Smooth muscle cell of the brain vasculature (primary cell): ENCODE data around the gene LRRD1.
A peak's percentile ranks its signal among the peaks of the same experiment; 100 is the strongest.
"Not testable (repeated sequence)": the region's sequence is repeated elsewhere in the genome, so short reads cannot be mapped to it uniquely, and the experiment has no call there.

ENCODE experiments used
- DNase-seq: peaks from one replicate; pipeline ENCODE4 v3.0.0-alpha.2; 2012; ENCODE audit warnings: low read depth, low spot score

The LRRD1 gene

DNA sequence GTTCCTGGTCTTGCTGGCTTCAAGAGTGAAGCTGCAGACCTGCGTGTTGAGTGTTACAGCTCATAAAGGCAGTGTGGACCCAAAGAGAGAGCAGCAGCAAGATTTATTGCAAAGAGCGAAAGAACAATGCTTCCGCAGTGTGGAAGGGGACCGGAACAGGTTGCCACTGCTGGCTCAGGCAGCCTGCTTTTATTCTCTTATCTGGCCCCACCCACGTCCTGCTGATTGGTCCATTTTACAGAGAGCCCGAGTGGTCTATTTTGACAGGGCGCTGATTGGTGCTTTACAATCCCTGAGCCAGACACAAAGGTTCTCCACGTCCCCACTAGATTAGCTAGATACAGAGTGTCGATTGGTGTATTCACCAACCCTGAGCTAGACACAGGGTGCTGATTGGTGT is 36.2 kb downstream of the LRRD1 start:
- not testable (repeated sequence) for DNase-seq

- no peak for DNase-seq
These were observed 37.8 kb downstream of the LRRD1 start for GRCh38 chr7:92141161-92141560.

DNA sequence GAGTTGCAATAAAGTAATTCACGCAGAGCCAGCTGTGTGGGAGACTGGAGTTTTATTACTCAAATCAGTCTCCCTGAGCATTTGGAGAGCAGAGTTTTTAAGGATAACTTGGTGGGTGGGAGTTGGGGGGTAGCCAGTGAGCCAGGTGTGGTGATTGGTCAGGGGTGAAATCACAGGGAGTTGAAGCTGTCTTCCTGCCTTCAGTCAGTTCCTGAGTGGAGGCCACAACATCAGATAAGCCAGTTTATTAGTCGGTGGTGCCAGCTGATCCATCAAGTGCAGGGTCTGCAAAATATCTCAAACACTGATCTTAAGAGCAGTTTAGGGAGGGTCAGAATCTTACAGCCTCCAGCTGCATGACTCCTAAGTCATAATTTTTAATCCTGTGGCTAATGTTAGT is 41.4 kb downstream of the LRRD1 start:
- DNase-seq: no peak

- DNase-seq: no peak
These were observed 43.7 kb downstream of the LRRD1 start for GRCh38 chr7:92135052-92135889.

GRCh38 chr7:92134271-92135051 is 44.5 kb downstream of the LRRD1 start, which contains the start of gene CYP51A1:
Gene CYP51A1 (minus strand): TSS chr7:92134477. CDS start chr7:92134364, 113 bp downstream.
- peak; percentile 86 for DNase-seq

- DNase-seq: peak; percentile 35
These were observed 45.1 kb downstream of the LRRD1 start for GRCh38 chr7:92133737-92134270.

DNA sequence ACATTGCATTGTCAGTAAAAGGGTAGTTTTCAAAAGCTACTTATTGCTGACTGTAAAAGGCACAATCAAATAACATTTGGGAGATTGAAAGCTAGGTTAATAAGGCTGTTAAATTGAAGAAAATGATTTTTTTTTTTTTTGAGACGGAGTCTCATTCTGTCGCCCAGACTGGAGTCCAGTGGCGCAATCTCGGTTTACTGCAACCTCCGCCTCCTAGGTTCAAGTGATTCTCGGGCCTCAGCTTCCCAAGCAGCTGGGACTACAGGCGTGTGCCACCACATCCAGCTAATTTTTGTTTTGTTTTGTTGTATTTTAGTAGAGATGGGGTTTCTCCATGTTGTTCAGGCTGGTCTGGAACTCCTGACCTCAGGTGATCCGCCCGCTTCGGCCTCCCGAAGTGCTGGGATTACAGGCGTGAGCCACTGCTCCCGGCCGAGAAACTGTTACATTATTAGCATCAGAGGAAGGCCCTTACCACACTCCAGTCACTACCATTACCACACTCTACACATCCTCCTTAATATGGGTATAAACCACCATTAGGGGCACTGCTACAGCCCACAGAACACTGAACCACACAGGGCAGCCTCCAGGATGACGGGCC is 45.7 kb downstream of the LRRD1 start:
- no peak for DNase-seq

- no peak for DNase-seq
These were observed 47.1 kb downstream of the LRRD1 start for GRCh38 chr7:92131764-92132330.

GRCh38 chr7:92131093-92131492 is 47.8 kb downstream of the LRRD1 start:
- no peak for DNase-seq

DNA sequence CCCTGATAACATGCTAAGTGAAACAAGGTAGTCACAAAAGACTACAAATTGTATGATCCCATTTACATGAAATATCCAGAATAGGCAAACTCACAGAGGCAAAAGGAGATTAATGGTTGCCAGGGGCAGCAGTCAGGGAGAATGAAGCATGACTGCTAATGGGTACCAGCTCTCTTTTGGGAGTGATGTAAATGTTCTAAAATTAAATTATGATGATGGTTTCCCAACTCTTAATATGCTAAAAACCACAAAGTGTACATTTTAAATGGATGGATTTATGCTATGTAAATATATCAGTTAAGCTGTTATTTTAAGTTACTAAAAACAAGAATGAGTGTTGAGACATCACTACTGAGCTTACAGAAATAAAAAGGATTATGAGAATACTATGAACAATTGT is 57.3 kb downstream of the LRRD1 start:
- DNase-seq: no peak

- no peak for DNase-seq
These were observed 59.7 kb downstream of the LRRD1 start for GRCh38 chr7:92119213-92119759.

GRCh38 chr7:92116949-92117348 is 62.0 kb downstream of the LRRD1 start:
- no peak for DNase-seq

GRCh38 chr7:92115821-92116220 is 63.1 kb downstream of the LRRD1 start:
- DNase-seq: no peak

DNA sequence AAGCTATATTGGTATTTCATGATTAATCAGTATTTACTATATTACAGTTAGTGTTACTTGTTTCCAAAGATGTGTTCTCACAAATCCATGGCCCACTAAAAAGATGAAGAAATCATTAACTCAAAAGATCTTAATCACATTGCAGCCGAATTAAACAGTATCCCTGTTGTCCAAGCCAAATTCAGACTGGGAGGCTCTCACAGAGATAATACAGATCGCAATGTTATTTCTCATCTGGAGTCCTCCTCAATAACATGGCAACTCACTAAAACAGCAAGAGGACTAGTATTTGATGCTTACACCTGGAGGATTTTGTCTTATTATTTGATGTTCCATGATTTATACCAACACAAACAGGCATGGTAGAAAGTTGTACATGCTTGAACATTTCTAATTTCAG is 68.1 kb downstream of the LRRD1 start:
- DNase-seq: no peak

- no peak for DNase-seq
These were observed 70.1 kb downstream of the LRRD1 start for GRCh38 chr7:92108821-92109220.

- not testable (repeated sequence) for DNase-seq
These were observed 76.1 kb downstream of the LRRD1 start for GRCh38 chr7:92102862-92103261.

DNA sequence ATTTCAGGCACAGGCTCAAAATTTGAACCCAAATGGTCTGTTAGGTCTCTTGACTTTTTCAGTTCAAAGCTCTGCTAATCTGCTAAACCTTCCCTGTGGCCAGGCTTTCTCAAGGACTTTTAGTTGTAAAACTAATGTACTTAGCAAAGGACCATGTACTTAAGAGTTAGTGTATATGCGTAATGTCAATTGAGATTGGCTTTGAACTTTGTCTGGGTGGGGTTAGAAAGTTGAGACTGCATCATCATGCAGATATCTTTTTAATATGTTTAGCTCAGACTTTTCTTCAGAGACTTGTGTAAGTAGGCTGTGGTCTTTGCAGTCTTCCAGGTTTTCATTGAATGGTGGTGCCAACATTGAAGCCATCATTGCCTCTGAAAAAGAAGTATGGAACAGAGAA is 78.4 kb downstream of the LRRD1 start:
- no peak for DNase-seq

DNA sequence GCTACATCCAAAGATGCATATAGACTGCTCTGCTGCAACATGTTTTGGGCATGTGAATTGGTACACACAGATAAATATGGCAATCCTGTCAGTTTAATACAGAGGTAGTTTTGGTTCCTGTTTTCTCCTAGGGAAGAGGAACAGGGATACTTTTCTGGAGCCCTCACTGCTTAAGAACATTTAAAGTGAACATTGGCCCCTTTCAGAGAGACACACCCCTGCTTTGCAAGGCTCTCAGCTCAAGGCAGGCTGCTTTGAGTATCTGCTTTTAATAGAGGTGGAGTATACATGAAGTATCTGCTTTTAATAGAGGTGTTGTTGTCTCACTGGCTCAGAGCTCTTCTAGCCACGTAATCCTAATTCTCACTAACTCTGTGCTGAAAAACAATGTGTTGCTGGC is 83.6 kb downstream of the LRRD1 start:
- no peak for DNase-seq
